Fibroblast of gingiva (primary cell): ENCODE measurements around the gene CLCN7.
"Not testable (repeated sequence)": the region's sequence is repeated elsewhere in the genome, so short reads cannot be mapped to it uniquely, and the experiment has no call there.

Experiments
- DNase-seq: peaks from one replicate; pipeline ENCODE4 v3.0.0-alpha.2; 2011; ENCODE audit warnings: low read depth

Gene CLCN7

DNA sequence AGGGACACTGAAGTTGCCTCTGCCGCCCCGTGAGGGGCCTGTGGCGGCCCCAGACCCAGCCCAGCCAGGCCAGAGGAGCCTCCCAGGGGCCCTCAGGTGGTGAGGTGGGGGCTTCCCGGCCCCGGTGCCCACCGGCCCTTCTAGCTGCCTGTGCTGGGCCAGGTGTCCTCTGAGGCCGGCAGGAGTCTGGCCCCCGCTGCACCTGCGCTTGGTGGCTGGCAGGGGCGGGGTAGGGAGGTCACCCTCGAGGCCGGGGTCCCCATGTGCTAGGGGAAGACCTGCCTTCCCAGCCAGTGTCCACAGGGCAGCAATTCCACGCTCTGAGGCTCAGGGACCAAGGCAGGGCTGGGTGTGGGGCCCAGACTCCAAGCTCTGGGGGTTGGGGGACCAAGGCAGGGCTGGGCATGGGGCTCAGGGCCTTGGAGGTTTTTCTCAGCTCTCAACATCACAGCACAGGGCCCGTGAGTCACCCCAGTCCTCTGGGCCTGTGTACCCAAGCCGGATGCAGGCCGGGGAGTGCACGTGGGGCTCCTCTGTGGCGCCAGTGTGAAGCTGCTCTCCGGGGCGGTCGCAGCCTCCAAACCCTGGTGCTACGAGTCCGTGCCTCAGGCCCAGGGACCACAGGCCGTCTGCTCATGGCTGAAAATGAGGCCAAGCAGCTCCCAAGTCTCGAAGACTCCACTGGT, 29.2 kb downstream of the CLCN7 start:
- DNase-seq, result no peak

DNA sequence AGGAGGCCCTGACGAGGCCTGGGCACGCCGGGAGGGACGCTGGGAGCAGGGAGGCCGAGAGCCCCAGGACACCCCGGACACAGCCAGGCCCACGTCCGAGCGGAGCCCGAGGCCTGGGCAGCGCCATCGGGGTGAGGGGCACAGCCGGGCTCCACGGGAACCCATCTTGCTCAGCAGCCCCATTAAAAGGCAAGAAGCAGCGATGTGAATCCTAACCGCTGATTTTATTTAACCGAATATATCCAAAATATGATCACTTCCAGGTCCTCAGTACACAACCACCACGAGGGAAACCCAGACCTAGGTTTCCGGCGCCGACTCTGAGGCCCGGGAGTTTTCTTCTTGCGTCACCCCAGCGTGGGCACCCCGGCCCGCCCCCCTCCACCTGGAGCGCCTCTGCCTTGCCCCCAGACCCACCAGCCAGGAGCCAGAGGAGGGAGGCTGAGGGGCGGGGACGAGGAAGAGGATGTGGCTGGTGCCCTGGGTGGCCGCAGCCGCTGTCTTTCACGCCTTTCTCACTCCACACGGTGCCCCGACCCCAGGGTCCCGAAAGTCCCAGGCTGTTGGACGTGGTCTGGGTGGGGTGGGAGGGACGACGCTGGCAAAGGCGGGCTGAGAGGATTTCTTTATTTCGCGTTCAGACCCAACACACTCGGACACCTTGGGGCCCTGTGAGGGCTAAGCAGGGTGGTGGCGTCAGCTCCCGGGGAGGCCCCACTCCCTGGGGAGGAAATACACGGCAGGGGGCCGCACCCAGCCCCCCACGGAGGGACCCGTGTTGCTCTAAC, 29.9 kb downstream of the CLCN7 start:
- DNase-seq, result no peak

- DNase-seq, result no peak
These were observed 30.7 kb downstream of the CLCN7 start, which contains the start of gene CCDC154 for GRCh38 chr16:1443980-1444729. Gene CCDC154, minus strand, starts transcription at chr16:1444556. Its CDS starts 234 bp downstream, at chr16:1444322.

DNA sequence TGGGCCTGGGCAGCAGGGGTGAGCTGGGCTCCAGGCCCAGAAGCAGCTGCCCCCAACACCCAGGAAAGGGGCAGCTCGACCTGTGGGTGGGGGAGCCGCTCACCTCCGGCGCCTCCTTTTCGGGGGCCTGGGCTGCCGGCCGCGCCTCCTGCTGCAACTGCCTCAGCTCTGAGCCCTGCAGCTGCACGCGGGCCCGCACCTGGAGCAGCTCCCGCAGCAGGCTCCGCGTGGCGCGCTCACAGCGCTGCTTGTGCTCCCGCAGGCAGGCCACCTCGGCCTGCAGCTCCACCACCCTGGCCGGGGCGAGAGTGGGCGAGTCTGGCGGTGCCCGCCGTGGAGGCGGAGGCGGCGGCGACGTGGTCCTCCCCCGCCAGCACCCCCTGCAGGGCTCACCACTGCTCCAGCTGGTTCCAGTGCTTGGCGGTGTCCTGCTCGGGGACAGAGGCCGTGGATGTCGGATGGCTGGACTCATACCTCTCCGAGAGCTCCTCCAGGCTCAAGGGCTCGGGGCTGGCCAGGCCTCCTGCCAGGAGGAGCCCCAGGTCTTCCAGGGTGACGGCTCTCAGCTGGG, 31.3 kb downstream of the CLCN7 start:
- no peak for DNase-seq

DNA sequence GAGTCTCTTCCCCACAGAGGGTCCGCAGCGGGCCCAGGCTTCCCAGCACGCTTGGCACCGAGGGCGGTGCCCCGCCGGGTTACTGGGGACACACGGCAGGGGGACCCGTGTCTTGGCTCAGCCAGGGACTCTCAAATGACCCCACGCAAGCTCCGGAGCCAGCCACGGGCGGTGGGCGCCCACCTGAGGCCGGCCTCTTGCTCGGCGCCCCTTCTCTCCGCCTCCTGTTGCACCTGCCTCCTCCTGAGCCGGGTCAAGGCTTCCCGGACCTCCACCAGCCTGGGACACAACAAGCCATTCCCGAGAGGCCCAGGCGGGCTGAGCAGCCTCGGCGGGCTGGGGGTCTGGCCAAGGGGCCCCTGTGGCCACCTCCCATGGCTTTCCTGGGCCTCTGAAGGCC, 32.1 kb downstream of the CLCN7 start:
- DNase-seq, result no peak

- no peak for DNase-seq
These were observed 33.4 kb downstream of the CLCN7 start for GRCh38 chr16:1441391-1441829.

DNA sequence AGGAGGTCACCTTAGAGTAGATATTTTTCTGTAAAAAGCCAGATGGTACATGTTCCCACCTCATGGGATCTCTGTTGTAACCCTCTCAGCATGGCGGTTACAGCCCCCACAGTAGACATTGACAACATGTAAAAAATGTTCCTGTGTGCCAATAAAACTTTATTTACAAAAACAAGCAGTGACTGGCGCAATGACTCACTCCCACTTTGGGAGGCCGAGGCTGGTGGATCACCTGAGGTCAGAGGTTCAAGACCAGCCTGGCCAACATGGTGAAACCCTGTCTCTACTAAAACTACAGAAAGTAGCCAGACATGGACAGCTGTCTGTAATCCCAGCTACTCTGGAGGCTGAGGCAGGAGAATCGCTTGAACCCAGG, 35.1 kb downstream of the CLCN7 start:
- DNase-seq, result not testable (repeated sequence)

GRCh38 chr16:1439058-1439698, 35.6 kb downstream of the CLCN7 start:
- no peak for DNase-seq

GRCh38 chr16:1438229-1439057, 36.4 kb downstream of the CLCN7 start:
- no peak for DNase-seq

DNA sequence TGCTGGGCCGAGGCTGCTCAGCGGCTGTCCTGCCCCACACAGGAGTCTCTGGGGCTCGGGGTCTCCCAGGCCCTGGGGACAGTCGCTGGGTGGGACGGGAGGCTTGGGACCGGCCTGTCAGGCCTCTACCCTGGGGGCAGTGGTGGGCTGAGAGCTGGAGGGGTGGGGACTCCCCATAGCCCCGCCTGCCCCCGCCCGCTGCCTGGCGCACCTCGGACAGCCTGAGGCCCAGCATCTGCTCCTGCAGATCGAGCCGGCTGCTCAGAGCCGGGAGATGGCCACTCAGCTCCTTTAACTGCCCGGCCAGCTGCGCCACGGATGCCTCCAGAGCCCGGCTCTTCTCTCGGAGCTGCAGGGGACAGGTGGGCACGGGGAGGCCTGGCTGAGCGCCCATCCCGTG, 37.2 kb downstream of the CLCN7 start:
- DNase-seq, result no peak

- no peak for DNase-seq
These were observed 38.0 kb downstream of the CLCN7 start for GRCh38 chr16:1436731-1437355.

DNA sequence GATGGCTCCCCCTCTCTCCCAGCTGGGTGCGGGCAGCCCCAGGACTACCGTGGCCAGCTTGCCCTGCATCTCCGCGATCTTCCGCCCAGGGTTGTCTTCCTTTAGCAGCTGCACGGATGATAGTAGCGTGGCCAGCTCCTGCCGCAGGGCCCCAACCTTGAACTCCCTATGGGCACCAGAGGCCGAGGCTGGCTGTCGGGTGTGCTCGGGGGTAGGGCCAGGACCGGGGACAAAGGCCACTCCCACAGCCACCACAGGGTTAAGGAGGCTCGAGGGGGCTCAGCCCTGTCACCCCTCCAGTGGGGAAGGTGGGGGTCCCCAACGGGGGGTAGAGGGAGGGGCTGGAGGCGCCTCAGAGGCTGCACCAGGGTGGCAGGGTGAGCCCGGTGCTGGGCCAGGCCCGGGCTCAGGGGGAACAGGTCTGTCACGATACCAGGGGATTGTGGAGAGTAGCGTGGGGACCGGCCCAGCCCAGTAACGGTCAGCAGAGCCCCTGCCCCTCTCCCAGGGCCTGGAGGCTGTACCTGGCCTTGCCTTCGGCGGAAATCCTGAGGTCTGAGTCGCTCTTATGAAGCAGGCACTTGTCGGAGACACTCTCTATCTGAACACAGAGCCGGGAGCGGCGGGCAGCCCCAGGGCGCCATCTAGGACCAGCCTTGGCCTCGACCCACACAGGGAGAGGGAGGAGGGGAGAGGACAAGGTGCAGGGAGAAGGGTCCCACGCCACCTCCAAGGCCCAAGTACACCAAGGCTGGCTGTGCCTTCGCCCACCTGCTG, 38.7 kb downstream of the CLCN7 start:
- DNase-seq, result no peak

DNA sequence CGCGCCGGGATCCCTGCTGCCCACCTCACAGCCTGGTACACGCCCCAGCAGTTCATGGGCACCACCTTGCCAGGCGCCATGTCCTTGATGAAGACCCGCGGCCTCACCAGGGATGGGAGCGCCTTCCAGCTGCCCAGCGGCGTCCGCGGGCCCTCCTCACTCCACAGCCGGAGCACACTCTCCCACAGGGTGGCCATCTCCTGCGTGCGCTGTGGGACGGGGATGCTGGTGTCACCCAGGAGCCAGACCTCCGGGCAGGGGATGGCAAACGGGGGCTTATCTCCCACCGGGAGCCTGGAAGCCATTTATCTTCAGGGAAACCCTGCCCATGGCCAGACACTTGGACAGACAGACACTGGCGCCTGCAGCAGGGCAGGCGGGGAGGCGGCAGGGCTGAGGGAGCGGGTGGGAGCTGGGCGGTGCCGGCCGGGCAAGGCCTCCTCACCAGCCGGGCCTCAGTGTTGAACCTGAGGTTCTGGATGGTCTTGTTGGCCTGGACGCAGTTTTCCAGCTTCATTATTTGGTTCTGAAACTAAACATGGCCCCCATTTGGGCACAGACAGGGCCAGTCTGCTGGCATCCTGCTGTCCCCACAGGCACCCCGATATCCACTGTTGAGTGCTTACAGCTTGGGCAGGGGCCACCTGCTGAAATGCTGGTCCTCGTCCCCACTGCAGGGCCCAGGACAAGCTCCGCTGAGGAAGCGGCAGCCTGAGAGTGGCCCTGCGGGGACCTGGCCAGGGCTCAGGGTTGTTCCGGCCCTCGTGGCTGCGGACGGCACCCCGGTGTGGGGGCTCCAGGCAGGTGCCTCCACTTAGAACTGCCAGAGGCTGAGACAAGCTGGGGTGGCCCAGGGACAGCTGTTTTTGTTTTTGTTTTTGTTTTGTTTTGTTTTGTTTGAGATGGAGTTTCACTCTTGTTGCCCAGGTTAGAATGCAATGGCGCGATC, 39.9 kb downstream of the CLCN7 start:
- DNase-seq, result no peak

- no peak for DNase-seq
These were observed 41.1 kb downstream of the CLCN7 start for GRCh38 chr16:1433756-1434155.

DNA sequence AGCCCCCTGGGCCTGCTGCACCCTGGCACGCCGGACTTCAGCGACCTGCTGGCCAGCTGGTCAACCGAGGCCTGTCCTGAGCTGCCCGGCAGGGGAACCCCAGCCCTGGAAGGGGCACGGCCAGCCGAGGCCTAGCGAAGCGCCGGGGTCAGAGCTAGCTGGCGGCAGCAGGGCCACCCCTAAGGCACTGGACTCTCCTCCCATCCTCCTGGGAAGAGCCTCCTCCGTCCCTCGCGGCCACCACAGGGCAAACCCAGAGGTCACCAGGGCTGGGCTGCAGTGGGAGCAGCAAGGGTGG, 41.6 kb downstream of the CLCN7 start:
- DNase-seq, result no peak

GRCh38 chr16:1432388-1433262, 42.2 kb downstream of the CLCN7 start:
- no peak for DNase-seq

- no peak for DNase-seq
These were observed 43.1 kb downstream of the CLCN7 start for GRCh38 chr16:1431497-1432270.
